Ishikawa (cell line): ENCODE measurements around the gene DGUOK.

Source experiments
- CEBPB ChIP-seq: IDR thresholded peaks from 2 replicates; pipeline ENCODE4 v1.6.1; 2012
- CREB1 ChIP-seq: IDR thresholded peaks from 2 replicates; pipeline ENCODE4 v1.6.1; 2012; ENCODE audit warnings: low read depth
- NFIC ChIP-seq: IDR thresholded peaks from 2 replicates; pipeline ENCODE4 v1.6.1; 2012
- TAF1 ChIP-seq: IDR thresholded peaks from 2 replicates; pipeline ENCODE4 v1.6.1; 2012; ENCODE audit warnings: low read depth, mild to moderate bottlenecking
- TEAD4 ChIP-seq: IDR thresholded peaks from 2 replicates; pipeline ENCODE4 v1.6.1; 2012
- YY1 ChIP-seq: IDR thresholded peaks from 2 replicates; pipeline ENCODE4 v1.6.1; 2012; ENCODE audit warnings: low read depth

GRCh38 chr2:73993376-73993775 is 66.7 kb downstream of the DGUOK start:
- TF ChIP-seq CREB1 (no peak), NFIC (no peak), CEBPB (no peak), YY1 (no peak), TAF1 (no peak), TEAD4 (no peak)
